Renal pelvis (tissue), 4 donors: Measurements from ENCODE around the gene ACACB. TPM values are rescaled to one million over a fixed set of nuclear protein-coding genes. Genes with fewer than 3 reads are reported as not detected.
A peak's percentile ranks its signal among the peaks of the same experiment; 100 is the strongest.
"Not testable (repeated sequence)": the region's sequence is repeated elsewhere in the genome, so short reads cannot be mapped to it uniquely, and the experiment has no call there.

Source experiments
- DNase-seq: peaks from one replicate; pipeline ENCODE4 v3.0.0-alpha.2; 2013
- polyA plus RNA-seq, 3 donors: library from polyadenylated mRNA; unstranded; fragments of 120-200 nt; gene quantifications; one replicate each; pipeline ENCODE4 v1.2.1, GENCODE V29; 2013; ENCODE audit not compliant: insufficient read length in 3 of 3

The ACACB gene
- polyA plus RNA-seq, 3 donors: 14.8 to 28.0 (median 26.3) TPM

- no peak for DNase-seq
These were observed 23.0 kb downstream of the ACACB start for GRCh38 chr12:109139360-109139759.

- DNase-seq: no peak
These were observed 23.4 kb downstream of the ACACB start for GRCh38 chr12:109139791-109140190.

GRCh38 chr12:109140560-109140959 is 24.2 kb downstream of the ACACB start:
- DNase-seq: no peak

- no peak for DNase-seq
These were observed 27.8 kb downstream of the ACACB start for GRCh38 chr12:109144224-109144623.

GRCh38 chr12:109147126-109147525 is 30.7 kb downstream of the ACACB start:
- not testable (repeated sequence) for DNase-seq

- no peak for DNase-seq
These were observed 31.6 kb downstream of the ACACB start for GRCh38 chr12:109147954-109148353.

GRCh38 chr12:109150124-109150640 is 33.8 kb downstream of the ACACB start:
- no peak for DNase-seq

- DNase-seq: no peak
These were observed 35.1 kb downstream of the ACACB start for GRCh38 chr12:109151457-109151856.

GRCh38 chr12:109153821-109154441 is 37.5 kb downstream of the ACACB start:
- no peak for DNase-seq

- DNase-seq: peak; percentile 71
These were observed 38.4 kb downstream of the ACACB start for GRCh38 chr12:109154451-109155438.

GRCh38 chr12:109156036-109156435 is 39.6 kb downstream of the ACACB start:
- DNase-seq: no peak

- DNase-seq: no peak
These were observed 40.2 kb downstream of the ACACB start for GRCh38 chr12:109156586-109156985.

- no peak for DNase-seq
These were observed 41.6 kb downstream of the ACACB start for GRCh38 chr12:109157986-109158385.

GRCh38 chr12:109160433-109160832 is 44.0 kb downstream of the ACACB start:
- DNase-seq: no peak

GRCh38 chr12:109160873-109161272 is 44.5 kb downstream of the ACACB start:
- no peak for DNase-seq

GRCh38 chr12:109162551-109162950 is 46.2 kb downstream of the ACACB start:
- no peak for DNase-seq

GRCh38 chr12:109163167-109163566 is 46.8 kb downstream of the ACACB start:
- DNase-seq: no peak

GRCh38 chr12:109165599-109165998 is 49.2 kb downstream of the ACACB start:
- DNase-seq: no peak

- DNase-seq: no peak
These were observed 50.0 kb downstream of the ACACB start for GRCh38 chr12:109166371-109166770.

GRCh38 chr12:109167781-109168180 is 51.4 kb downstream of the ACACB start:
- DNase-seq: no peak

GRCh38 chr12:109169262-109169661 is 52.9 kb downstream of the ACACB start:
- DNase-seq: no peak

- DNase-seq: no peak
These were observed 53.3 kb downstream of the ACACB start for GRCh38 chr12:109169686-109170085.

- DNase-seq: no peak
These were observed 53.9 kb downstream of the ACACB start for GRCh38 chr12:109170324-109170723.
